Large intestine (tissue), 3 donors: ENCODE measurements around the gene KLK11. TPM values are rescaled to one million over a fixed set of nuclear protein-coding genes. Genes with fewer than 3 reads are reported as not detected.

Experiments
- DNase-seq, 2 donors: peaks; one replicate each; pipeline versions ENCODE4 v3.0.0 to v3.0.0-alpha.2; 2013
- H3K27ac ChIP-seq: one replicate; pipeline ENCODE4 v1.5.1; 2013; ENCODE audit warnings: low read length
- H3K27me3 ChIP-seq: 2 replicates; pipeline ENCODE4 v1.6.1; 2013; ENCODE audit warnings: low read length; ENCODE audit not compliant: control insufficient read depth, insufficient read depth
- H3K36me3 ChIP-seq: 2 replicates; pipeline ENCODE4 v1.6.1; 2013; ENCODE audit warnings: low read length; ENCODE audit not compliant: control insufficient read depth, insufficient read depth
- H3K4me1 ChIP-seq: one replicate; pipeline ENCODE4 v1.6.1; 2013; ENCODE audit warnings: low read length; ENCODE audit not compliant: control insufficient read depth, insufficient read depth
- H3K4me3 ChIP-seq: one replicate; pipeline ENCODE4 v1.5.1; 2013; ENCODE audit warnings: low read length
- H3K9me3 ChIP-seq: one replicate; pipeline ENCODE4 v1.6.1; 2013; ENCODE audit warnings: mild to moderate bottlenecking, low read depth, low read length, moderate library complexity; ENCODE audit not compliant: control insufficient read depth
- WGBS: methylation state at CpG from one replicate; pipeline ENCODE4 v1.1.5; 2013; ENCODE audit warnings: low lambda C conversion rate; ENCODE audit not compliant: insufficient coverage; 5-methylcytosine and 5-hydroxymethylcytosine counted together
- polyA plus RNA-seq: library from polyadenylated mRNA; unstranded; fragments of 120-200 nt; gene quantifications from one replicate; pipeline ENCODE4 v1.2.1, GENCODE V29; 2013

The KLK11 gene
- polyA plus RNA-seq, 1 donor: 10.3 TPM

- no peak overlapping the region for H3K4me3 ChIP-seq
- 40% methylated on average over 1 of the region's 4 CpGs for WGBS
- no peaks in the 10 kb centered on the region for H3K36me3 ChIP-seq
- no peaks in the 10 kb centered on the region for H3K9me3 ChIP-seq
- no peaks in the 10 kb centered on the region for H3K4me1 ChIP-seq
- H3K27me3 ChIP-seq: peaks cover 19% of the 10 kb centered on the region
- H3K27ac ChIP-seq: no peak overlapping the region
- no peak for DNase-seq
These were observed 33.9 kb upstream of the KLK11 start for GRCh38 chr19:51060336-51060735.

DNA sequence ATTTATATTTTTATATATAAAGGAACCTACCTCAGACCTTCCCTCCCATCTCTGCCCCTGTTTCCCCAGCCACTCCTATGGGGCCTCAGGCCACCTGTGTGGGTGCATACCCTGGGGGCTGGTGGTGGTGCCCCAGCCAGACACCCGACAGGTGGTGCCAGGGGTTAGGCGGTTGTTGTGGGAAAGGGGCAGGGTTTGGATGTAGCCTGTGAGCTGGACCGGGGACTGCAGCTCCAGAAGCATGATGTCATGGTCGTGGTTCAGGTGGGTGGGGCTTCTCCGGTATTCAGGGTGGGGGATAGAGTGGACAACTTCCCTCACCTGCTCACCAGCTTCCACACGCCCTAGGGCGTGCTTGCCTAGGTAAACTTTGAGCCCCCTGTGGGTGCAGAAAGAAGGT, 33.3 kb upstream of the KLK11 start:
- WGBS: no CpG with 5 or more reads among the region's 7 CpGs
- Histone ChIP-seq H3K27me3 (peaks cover 15% of the 10 kb centered on the region), H3K36me3 (no peaks in the 10 kb centered on the region), H3K9me3 (no peaks in the 10 kb centered on the region), H3K4me1 (no peaks in the 10 kb centered on the region), H3K4me3 (no peak overlapping the region), H3K27ac (no peak overlapping the region)
- no peak for DNase-seq

DNA sequence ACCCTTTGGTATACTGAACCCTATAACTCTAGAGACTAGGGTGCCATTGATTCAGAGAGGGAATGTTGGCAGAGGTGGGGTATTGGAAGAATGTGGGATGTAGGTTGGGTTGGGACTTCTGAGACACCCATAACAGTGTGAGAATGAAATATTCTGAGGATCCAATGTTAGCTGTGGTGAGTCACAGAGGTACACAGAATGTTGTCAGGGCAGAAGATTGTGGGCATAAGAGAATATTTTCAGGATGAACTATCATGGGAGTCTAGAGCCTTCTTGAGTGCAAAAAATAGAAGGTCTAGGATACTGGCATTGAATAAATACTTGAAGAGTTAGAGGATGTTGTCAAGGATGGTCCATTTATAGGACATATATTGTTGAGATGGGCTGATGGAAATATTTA, 29.4 kb upstream of the KLK11 start:
- no peaks in the 10 kb centered on the region for H3K4me1 ChIP-seq
- no peak overlapping the region for H3K4me3 ChIP-seq
- H3K27ac ChIP-seq: no peak overlapping the region
- H3K27me3 ChIP-seq: peaks cover 2% of the 10 kb centered on the region
- H3K36me3 ChIP-seq: no peaks in the 10 kb centered on the region
- no peak for DNase-seq
- no peaks in the 10 kb centered on the region for H3K9me3 ChIP-seq

GRCh38 chr19:51047031-51047335, 20.6 kb upstream of the KLK11 start:
- no CpG with 5 or more reads among the region's 4 CpGs for WGBS
- no peaks in the 10 kb centered on the region for H3K9me3 ChIP-seq
- no peak overlapping the region for H3K4me3 ChIP-seq
- H3K4me1 ChIP-seq: no peaks in the 10 kb centered on the region
- no peak overlapping the region for H3K27ac ChIP-seq
- no peaks in the 10 kb centered on the region for H3K36me3 ChIP-seq
- no peaks in the 10 kb centered on the region for H3K27me3 ChIP-seq
- DNase-seq: no peak

GRCh38 chr19:51044327-51044726, 17.9 kb upstream of the KLK11 start:
- DNase-seq: no peak
- Histone ChIP-seq H3K9me3 (no peaks in the 10 kb centered on the region), H3K4me3 (no peak overlapping the region), H3K4me1 (no peaks in the 10 kb centered on the region), H3K27ac (no peak overlapping the region), H3K36me3 (no peaks in the 10 kb centered on the region), H3K27me3 (no peaks in the 10 kb centered on the region)
- no CpG with 5 or more reads among the region's 11 CpGs for WGBS

DNA sequence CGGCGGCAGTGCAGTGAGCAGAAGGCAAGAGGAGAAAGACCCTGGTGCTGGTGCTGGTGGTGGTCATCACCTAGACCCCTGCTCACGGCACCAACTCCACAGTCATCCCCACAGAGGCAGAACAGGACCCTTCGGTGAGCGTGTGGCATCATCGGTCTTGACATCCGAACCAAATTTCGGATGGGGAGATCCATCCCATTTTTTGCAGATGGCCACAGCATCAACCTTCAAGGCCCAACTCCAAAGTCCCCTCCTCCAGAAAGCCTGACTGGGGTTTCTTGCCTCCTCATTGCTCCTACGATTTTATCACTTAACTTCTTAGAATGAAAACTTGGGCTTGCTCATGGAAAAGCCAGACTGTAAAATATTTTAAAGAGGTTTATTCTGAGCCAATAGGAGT, 17.1 kb upstream of the KLK11 start:
- no peak for DNase-seq
- no peak overlapping the region for H3K4me3 ChIP-seq
- no peak overlapping the region for H3K27ac ChIP-seq
- H3K36me3 ChIP-seq: no peaks in the 10 kb centered on the region
- H3K4me1 ChIP-seq: no peaks in the 10 kb centered on the region
- H3K9me3 ChIP-seq: no peaks in the 10 kb centered on the region
- no peaks in the 10 kb centered on the region for H3K27me3 ChIP-seq
- WGBS: 100% methylated on average over 4 of the region's 9 CpGs

DNA sequence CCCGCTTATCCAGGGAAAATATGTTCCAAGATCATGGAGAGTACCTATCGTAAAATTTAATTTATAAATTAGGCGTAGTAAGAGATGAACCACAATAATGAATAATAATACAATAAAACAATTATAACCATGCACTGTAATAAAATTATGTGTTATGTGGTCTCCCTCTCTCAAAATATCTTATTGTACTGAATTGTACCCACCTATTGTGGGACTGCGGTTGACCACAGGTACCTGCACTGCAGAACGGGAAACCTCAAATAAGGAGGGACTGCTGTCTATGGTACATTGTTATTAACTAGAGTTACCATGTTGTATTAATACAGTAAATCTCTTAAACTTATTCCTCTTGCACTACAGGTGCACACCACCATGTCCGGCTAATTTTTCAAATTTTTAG, 13.7 kb upstream of the KLK11 start:
- Histone ChIP-seq H3K9me3 (no peaks in the 10 kb centered on the region), H3K27ac (no peak overlapping the region), H3K4me3 (no peak overlapping the region), H3K4me1 (no peaks in the 10 kb centered on the region), H3K36me3 (no peaks in the 10 kb centered on the region), H3K27me3 (no peaks in the 10 kb centered on the region)
- DNase-seq: no peak
- 100% methylated on average over 1 of the region's 6 CpGs for WGBS

- WGBS: 40% methylated on average over 3 of the region's 9 CpGs
- Histone ChIP-seq H3K36me3 (no peaks in the 10 kb centered on the region), H3K4me3 (no peak overlapping the region), H3K4me1 (no peaks in the 10 kb centered on the region), H3K9me3 (no peaks in the 10 kb centered on the region), H3K27ac (no peak overlapping the region), H3K27me3 (peaks cover 2% of the 10 kb centered on the region)
- no peak for DNase-seq
These were observed 10.1 kb upstream of the KLK11 start for GRCh38 chr19:51036519-51036918.

DNA sequence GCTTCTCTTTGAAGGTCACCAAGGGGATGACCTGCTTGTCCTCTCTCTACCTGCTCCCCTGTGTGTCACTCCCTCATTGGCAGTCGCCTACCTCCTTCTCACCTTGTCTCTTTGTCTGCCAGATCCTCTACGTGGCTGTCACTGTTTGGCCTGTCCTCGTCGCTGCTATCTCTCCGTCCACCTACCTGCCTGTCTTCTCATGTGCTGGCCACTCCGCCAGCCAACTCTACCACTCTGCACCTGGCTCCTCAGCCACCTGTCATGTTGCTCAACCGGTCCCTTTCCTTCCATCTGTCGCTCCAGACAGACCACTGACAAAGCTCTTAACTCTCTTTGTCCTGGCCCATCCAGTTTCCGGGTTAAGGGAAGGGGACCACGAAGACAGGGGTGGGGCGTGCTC, 8.3 kb upstream of the KLK11 start, which contains the start of gene KLK12:
Gene KLK12, minus strand, starts transcription at position 299 of the 400 bp plus-strand sequence. CDS start 381 bp downstream, outside the sequence.
- H3K4me1 ChIP-seq: no peaks in the 10 kb centered on the region
- H3K9me3 ChIP-seq: no peaks in the 10 kb centered on the region
- H3K27me3 ChIP-seq: peaks cover 2% of the 10 kb centered on the region
- DNase-seq: peak in 1 of 2 donors; percentile 44
- no CpG with 5 or more reads among the region's 11 CpGs for WGBS
- no peaks in the 10 kb centered on the region for H3K36me3 ChIP-seq
- no peak within 1 kb of the TSS for H3K27ac ChIP-seq
- no peak within 1 kb of the TSS for H3K4me3 ChIP-seq

GRCh38 chr19:51031880-51032225, 5.4 kb upstream of the KLK11 start:
- H3K4me1 ChIP-seq: no peaks in the 10 kb centered on the region
- no peak overlapping the region for H3K27ac ChIP-seq
- no CpG with 5 or more reads among the region's 28 CpGs for WGBS

GRCh38 chr19:51031220-51031879, 4.9 kb upstream of the KLK11 start:
- Histone ChIP-seq H3K4me1 (no peaks in the 10 kb centered on the region), H3K9me3 (no peaks in the 10 kb centered on the region), H3K27me3 (peaks cover 9% of the 10 kb centered on the region), H3K27ac (no peak overlapping the region), H3K4me3 (no peak overlapping the region), H3K36me3 (no peaks in the 10 kb centered on the region)
- DNase-seq: no peak
- WGBS: no CpG with 5 or more reads among the region's 7 CpGs

More at GRCh38 chr19:51031880-51032225, 5.4 kb upstream of the KLK11 start:
- H3K27me3 ChIP-seq: peaks cover 9% of the 10 kb centered on the region
- no peak for DNase-seq
- no peak overlapping the region for H3K4me3 ChIP-seq
- no peaks in the 10 kb centered on the region for H3K36me3 ChIP-seq
- no peaks in the 10 kb centered on the region for H3K9me3 ChIP-seq
